ENCODE results near the gene EPHA2.
"Not testable (repeated sequence)": the region's sequence is repeated elsewhere in the genome, so short reads cannot be mapped to it uniquely, and the experiment has no call there.

Gene EPHA2

DNA sequence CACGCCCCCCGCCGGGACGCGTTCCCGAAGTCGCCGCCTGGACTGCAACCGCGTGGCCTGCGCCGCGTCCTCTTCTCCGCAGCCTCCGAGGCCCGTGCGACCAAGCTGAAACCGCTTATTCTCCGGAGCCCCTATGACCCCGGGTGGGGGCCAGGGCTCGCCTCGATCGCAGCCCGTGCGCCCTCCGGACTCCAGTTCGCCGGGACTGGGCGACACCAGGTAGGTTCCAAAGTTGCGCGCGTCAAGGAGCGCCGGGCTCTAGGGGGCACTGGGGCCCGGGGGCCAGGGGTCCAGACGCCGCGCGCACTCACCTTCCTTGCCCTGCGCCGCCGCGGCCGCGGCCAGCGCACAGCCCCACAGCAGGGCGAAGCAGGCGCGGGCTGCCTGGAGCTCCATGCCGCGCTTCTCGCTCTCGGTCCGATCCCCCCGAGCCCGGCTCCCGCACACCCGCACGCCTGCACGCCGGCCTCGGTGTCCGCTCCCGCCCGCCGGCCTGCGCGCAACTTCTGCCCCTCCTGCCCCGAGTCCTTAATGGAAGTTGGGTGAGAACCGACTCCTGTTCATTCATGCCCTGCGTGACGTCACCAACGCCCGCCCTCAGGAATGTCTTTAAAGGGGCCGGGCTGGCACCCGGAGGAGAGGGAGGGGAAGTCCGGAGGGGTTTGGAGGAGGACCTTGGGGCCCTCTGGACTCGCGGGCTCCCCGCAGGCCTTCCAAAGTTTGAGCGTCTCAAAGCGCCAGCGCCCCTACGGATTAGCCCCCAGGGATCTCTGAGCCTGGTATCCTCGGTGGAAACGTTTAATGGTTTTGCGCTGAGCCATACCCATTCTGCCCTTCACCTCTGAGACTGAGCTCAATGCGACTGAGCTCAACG is at the start of gene EPHA2:
TSS of gene EPHA2 (minus strand) at position 533 of the 874 bp plus-strand sequence. CDS start at position 396, 137 bp downstream.
- no peak for DNase-seq (ENCODE audit: low read depth in 2 of 2)

- no peak for DNase-seq (ENCODE audit: low read depth in 2 of 2)
These were observed 49.4 kb upstream of the EPHA2 start for GRCh38 chr1:16205334-16205671.

- DNase-seq (ENCODE audit: low read depth in 2 of 2): peak in 1 of 2 donors; percentile 27
These were observed 48.9 kb upstream of the EPHA2 start for GRCh38 chr1:16204634-16205333.

DNA sequence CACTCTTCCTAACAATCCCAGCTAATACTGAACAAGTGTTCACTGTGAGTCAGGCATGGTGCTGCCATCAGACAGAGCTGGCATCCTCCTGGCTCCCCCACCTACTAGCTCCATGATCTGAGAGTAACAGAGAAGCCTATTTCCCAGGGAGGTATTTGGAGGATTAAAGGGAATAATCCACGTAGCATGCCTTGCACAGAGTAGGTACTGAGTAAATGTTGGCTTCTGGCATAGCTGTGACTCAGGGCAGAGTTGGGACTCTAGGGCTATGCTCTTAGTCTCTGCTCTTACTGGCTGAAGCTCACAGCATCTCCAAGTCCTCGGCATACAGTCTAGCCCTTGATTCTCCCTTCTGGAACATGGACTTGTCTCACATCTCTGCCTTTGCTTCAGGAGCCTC is 48.3 kb upstream of the EPHA2 start:
- no peak for DNase-seq (ENCODE audit: low read depth in 2 of 2)

DNA sequence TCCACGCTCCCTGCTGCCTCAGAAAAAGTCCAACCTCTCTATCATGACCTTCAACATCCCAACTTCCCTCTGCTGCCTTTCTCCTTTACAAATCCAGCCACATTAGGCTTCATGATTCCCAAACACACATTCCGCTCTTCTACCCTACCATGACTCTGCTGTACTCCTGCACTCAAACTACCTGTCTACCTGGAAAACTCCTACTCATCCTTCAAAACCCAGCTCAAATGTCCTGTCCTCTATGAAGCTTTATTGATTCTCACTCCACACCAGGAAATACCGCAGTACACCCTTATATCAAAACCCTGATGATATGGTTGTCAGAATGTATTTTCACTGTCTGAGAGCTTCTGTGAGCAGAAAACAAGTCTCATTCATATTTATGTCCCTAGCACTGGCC is 47.7 kb upstream of the EPHA2 start:
- DNase-seq (ENCODE audit: low read depth in 2 of 2): no peak

DNA sequence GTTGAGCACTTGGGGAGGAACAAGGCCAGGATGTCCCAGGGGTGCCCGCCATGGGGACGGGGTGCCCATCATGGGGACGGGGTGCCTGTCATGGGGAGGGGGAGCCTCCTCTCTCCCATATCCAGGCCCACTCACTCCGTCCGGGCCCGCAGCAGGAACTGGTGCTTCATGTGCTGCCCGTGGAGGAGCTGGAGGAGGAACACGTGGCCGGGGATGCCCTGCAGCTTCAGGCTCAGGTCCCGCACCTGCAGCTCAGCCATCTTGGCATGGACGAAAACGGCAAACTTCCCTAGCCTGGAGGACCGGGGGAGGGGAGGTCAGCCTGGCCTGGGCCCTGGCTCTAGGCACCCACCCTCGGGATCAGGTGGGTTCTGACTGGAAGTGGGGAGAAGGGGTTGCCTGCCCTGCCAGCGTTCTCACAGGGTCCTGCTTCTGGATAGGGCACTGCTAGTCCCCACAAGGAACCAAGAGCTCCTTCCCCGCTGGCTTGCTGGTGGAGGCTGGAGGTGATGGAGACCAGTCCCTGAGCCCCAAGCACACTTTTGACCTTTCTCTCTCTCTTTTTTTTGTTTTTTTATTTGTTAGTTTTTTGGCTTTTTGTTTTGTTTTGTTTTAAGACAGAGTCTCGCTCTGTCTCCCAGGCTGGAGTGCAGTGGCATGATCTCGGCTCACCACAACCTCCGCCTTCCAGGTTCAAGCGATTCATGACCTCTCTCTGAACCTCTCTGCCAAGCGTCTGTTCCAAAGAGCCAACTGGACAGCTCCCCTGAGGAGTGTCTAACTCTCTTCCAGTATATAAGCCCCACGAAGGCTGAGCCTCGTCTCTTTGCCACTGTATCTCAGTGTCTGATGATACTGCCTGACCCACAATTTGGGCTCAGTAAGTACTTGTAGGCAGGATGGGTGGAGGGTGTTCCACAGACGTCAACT is 46.7 kb upstream of the EPHA2 start:
- no peak for DNase-seq (ENCODE audit: low read depth in 2 of 2)

- no peak for DNase-seq (ENCODE audit: low read depth in 2 of 2)
These were observed 43.8 kb upstream of the EPHA2 start for GRCh38 chr1:16199700-16200099.

DNA sequence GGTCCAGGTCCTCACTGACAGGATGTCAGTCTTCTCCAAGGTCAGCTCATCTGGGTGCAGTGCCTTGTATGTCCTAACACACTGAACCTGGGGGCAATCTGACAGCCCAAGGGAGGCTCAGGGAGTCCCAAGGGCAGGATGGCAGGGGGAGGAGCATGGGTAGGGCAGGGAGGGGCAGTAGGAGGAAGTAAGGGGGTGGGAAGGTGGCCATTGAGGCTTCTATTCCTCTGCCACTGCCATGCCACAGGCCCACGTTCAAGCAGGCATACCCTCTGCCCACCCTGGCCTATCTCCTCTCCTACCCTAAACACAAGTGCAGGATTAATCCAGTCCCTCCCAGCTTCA is 43.3 kb upstream of the EPHA2 start:
- no peak for DNase-seq (ENCODE audit: low read depth in 2 of 2)

- no peak for DNase-seq (ENCODE audit: low read depth in 2 of 2)
These were observed 42.7 kb upstream of the EPHA2 start for GRCh38 chr1:16198444-16199156.

DNA sequence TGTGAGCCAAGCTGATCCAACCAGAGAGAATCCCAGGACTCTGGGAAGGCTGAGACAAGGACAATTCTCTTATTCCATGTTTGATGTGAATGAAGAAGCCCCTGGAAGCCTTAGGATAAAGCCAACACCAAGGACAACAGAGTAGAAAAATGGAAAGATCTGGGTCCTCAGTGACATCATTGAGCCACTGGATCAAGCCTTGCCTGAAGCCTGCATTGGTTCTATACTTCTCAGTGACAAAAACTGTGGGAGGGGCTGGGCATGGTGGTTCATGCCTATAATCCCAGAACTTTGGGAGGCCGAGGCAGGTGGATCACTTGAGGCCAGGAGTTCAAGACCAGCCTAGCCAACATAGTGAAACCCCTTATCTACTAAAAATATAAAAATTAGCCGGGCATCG is 41.0 kb upstream of the EPHA2 start:
- no peak for DNase-seq (ENCODE audit: low read depth in 2 of 2)

GRCh38 chr1:16196139-16196538 is 40.3 kb upstream of the EPHA2 start:
- not testable (repeated sequence) for DNase-seq (ENCODE audit: low read depth in 2 of 2)

GRCh38 chr1:16195518-16195905 is 39.6 kb upstream of the EPHA2 start:
- DNase-seq (ENCODE audit: low read depth in 2 of 2): no peak

DNA sequence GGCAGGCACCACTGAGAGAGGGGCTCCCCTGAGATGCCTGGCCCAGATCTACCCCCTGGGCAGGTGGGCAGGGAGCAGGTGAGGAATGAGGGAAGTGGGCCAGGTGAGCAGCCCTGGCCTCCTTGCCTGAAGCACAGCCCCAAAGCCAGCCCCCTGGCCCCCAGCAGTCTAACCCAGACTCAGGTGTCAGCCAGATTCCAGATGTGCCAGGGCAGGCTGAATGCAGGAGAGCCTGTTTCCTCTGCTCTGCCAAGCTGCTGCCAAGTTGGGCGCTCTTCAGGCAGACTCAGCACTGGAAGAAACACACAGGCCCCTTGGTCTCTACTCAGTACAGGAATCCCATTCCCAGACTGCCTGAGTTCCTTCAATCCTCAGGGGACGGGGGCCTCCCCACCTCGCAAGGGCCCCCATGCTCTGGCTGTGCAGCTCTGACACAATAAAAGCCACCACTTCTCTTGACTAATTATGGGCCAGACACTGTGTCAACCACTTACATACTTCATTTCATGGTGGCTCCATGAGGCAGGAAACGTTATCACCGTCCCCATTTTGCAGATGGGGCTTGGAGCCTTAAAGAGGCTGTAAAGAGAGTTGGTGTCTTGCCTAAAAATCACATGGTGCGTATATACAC is 36.2 kb upstream of the EPHA2 start:
- no peak for DNase-seq (ENCODE audit: low read depth in 2 of 2)

DNA sequence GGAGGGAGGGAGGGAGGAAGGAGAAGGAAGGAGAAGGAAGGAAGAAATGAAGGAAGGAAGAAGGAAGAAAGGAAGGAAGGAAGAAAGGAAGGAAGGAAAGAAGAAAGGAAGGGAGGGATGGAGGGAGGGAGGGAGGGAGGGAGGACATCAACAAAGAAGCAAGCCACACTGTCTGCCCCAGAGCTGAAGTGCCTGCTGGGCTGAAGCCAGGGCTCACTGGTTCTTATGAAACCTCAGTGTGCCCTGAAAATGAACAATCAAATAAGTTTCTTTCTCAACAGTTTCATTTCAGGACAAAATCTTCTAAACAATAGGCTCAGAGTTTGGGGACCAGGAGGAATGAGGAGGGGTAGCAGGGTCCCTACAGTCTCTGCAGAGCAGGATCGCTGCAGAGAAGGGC is 35.4 kb upstream of the EPHA2 start:
- DNase-seq (ENCODE audit: low read depth in 2 of 2): no peak

GRCh38 chr1:16189921-16190621 is 34.2 kb upstream of the EPHA2 start:
- no peak for DNase-seq (ENCODE audit: low read depth in 2 of 2)

GRCh38 chr1:16189003-16189402 is 33.1 kb upstream of the EPHA2 start:
- no peak for DNase-seq (ENCODE audit: low read depth in 2 of 2)

DNA sequence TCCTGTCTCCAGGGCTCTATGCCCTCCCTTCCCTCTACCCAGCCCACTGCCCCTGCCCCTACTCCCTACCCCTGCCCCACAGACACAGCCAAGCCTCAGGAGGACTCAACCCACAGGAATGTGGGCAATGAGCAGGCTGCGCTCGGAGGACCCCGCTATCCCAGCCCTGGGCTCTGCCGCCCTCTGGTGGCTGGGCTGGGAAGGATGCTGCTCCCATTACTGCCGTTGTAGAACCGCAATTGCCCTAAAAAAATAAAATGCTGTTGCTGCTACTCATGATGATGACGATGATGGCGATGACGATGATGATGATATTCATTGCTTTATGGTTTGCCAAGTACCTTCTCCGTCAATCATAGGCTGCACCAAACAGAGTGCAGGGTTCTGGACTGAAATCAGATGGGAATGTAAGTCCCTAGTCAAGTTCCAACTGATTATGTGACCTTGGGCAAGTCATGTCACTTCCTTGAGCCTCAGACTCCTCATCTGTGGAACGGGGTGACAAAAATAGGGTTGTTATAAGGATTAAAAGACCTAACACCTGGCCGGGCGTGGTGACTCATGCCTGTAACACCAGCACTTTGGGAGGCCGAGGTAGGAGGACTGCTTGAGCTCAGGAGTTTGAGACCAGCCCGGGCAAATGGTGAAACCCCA is 32.0 kb upstream of the EPHA2 start:
- DNase-seq (ENCODE audit: low read depth in 2 of 2): peak; percentile 65 to 82

GRCh38 chr1:16186655-16187235 is 30.9 kb upstream of the EPHA2 start:
- DNase-seq (ENCODE audit: low read depth in 2 of 2): no peak

GRCh38 chr1:16184557-16185303 is 28.9 kb upstream of the EPHA2 start:
- no peak for DNase-seq (ENCODE audit: low read depth in 2 of 2)

All from stimulated activated CD4-positive, alpha-beta T cell treated with anti-CD3 and anti-CD28 coated beads, Interleukin-4, amount 100 ng/mL, for 48 hours (primary cell).